AG09309 (cell line): ENCODE measurements around the gene AUTS2.

Experiments used
- DNase-seq: peaks from one replicate; pipeline ENCODE4 v3.0.0-alpha.2; 2010; ENCODE audit warnings: low read depth
- H3K4me3 ChIP-seq: 2 replicates; pipeline ENCODE4 v1.5.1; 2011; ENCODE audit warnings: mild to moderate bottlenecking, low read depth, low read length, moderate library complexity; ENCODE audit not compliant: control insufficient read depth
- CTCF ChIP-seq: IDR thresholded peaks from 2 replicates; pipeline ENCODE4 v1.5.1; 2011; ENCODE audit warnings: mild to moderate bottlenecking, low read depth, low read length, inconsistent platforms; ENCODE audit not compliant: insufficient read depth, control insufficient read depth; ENCODE audit errors: missing control alignments

Gene AUTS2

DNA sequence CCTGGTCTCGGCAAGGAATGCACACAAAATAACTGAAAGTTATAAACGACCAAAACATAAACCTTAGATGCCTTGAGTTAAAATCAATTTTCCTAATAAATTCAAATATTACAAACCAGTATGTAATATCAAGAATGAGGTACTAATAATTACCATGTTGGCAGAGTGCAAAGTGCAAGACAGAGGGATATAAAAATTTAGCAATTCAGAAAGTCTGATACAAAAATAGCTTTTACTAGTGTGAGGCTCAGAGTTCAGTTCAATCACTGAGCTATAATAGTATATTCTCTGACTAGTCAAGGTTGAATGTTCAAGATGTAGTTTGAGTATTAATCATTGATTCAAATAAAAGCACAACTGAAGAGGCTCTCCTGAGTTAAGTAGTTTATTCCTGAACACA is 4.8 kb upstream of the AUTS2 start:
- H3K4me3 ChIP-seq: no peak overlapping the region
- no peak for DNase-seq
- no peak for TF ChIP-seq CTCF

- H3K4me3 ChIP-seq: no peak overlapping the region
- no peak for TF ChIP-seq CTCF
- DNase-seq: no peak
These were observed 2.9 kb upstream of the AUTS2 start for GRCh38 chr7:69595415-69595814.

DNA sequence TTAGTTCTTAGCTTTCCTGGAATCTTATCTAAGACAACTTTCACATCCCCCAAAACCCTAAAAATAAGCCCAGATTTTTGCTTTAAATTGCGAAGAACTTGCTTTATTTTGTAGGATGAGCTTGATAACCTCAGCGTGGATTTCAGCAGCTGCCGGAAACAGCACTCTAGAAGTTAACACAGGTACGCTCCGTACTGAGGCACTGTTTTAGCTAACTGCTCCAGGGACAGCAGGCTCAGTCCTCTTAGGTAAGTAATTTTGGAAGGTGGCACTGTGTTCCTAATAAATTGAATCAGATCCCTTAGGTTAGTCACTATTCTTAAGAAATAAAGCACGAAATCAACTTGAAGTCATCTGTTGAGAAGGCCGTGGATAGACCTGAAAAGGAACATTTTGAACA is 2.2 kb upstream of the AUTS2 start:
- no peak for DNase-seq
- no peak overlapping the region for H3K4me3 ChIP-seq

GRCh38 chr7:69596723-69597277 is 1.5 kb upstream of the AUTS2 start:
- DNase-seq: no peak
- H3K4me3 ChIP-seq: peak overlapping the region; percentile 55
- no peak for TF ChIP-seq CTCF

More for the DNA sequence above, 2.2 kb upstream of the AUTS2 start:
- TF ChIP-seq CTCF: no peak

GRCh38 chr7:69597278-69598076 is 798 bp upstream of the AUTS2 start:
- H3K4me3 ChIP-seq: peak overlapping the region; percentile 55
- TF ChIP-seq CTCF: no peak
- no peak for DNase-seq

DNA sequence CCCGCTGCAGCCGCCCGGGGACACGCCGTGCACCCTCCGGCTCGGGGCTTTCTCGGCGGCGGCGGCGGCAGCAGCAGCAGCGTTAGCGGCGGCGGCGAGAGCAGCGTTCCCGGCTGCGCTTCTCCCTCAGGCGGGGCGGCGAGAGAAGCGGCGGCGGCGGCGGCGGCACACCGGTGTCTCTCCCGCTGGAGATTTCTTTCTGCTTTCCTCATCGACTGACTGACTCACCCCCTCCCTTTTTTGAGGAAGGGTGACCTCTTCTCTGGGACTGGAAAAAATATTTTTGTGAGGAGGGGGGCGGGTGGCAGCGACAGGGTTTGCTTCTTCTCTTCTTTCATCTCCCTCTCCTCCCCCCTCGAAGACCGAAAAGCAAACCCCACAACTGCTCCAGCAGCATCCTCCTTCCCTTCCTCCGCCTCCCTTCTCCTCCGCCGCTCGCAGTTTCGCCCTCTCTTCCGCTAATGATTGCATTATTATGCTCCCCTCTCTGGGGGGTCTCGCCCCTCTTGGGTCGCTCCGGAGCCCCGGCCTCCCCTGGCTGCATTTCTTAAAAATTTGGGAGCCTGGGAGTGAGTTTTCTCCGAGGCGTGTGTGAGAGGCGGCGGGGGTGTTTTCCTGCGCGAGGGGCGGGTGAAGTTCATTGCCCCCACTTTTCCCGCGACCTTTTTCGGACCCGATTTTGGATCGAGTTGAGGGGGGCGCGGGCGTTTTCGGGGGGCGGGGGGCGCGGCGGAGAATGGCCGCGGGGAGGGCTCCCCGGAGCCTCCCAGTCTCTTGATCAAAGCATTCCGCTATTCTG is 411 bp downstream of the AUTS2 start:
- no peak for DNase-seq
- TF ChIP-seq CTCF: no peak
- peak overlapping the region; percentile 55 for H3K4me3 ChIP-seq
